ENCODE measurements around the gene SSUH2. TPM values are rescaled to one million over a fixed set of nuclear protein-coding genes. Genes with fewer than 3 reads are reported as not detected.

The SSUH2 gene
- total and polyA plus RNA-seq, 4 donors, result 0.17 to 2.1 (median 0.24) TPM

- TF ChIP-seq ATF3 (IDR thresholded peaks at IDR 0.05), result no peak
- TF ChIP-seq TAF1 (conservative IDR thresholded peaks at IDR 0.05), result no peak
- no peak for TF ChIP-seq YY1 (IDR thresholded peaks at IDR 0.05)
- no peak for TF ChIP-seq ZBTB33 (IDR thresholded peaks at IDR 0.05)
- no peak for TF ChIP-seq FOXA1 (IDR thresholded peaks at IDR 0.05)
Measured at GRCh38 chr3:8578282-8578681, 66.3 kb downstream of the SSUH2 start (continued).

- Histone ChIP-seq H3K9me3 (ENCODE audit: control insufficient read depth in 4 of 4, low read length in 3 of 4) (no peaks in the 10 kb centered on the region), H3K9ac (ENCODE audit: low read depth in 1 of 2, low read length in 2 of 2) (no peak overlapping the region), H3K4me3 (ENCODE audit: low read depth in 1 of 3, low read length in 3 of 3) (no peak overlapping the region), H3K27ac (ENCODE audit: low read depth in 1 of 2, low read length in 2 of 2) (no peak overlapping the region), H3K27me3 (ENCODE audit: control insufficient read depth in 4 of 4, insufficient read depth in 4 of 4, low read length in 3 of 4) (no peaks in the 10 kb centered on the region), H3K36me3 (ENCODE audit: control insufficient read depth in 4 of 4, insufficient read depth in 3 of 4, low read depth in 1 of 4, low read length in 3 of 4) (no peaks in the 10 kb centered on the region), H3K4me1 (ENCODE audit: control insufficient read depth in 4 of 4, insufficient read depth in 4 of 4, low read length in 3 of 4) (no peaks in the 10 kb centered on the region)
- WGBS, result 82% methylated on average over 5 of the region's 5 CpGs
- no peak for DNase-seq (ENCODE audit: low spot score)
- peak; percentile 81 for TF ChIP-seq NR2F2 (IDR thresholded peaks at IDR 0.05)
- peak in 1 of 2 donors; percentile 19 for TF ChIP-seq RXRA (IDR thresholded peaks at IDR 0.05)
- no peak for TF ChIP-seq HNF4G (IDR thresholded peaks at IDR 0.05)
Measured at GRCh38 chr3:8576841-8577571, 67.6 kb downstream of the SSUH2 start.

- Histone ChIP-seq H3K9ac (ENCODE audit: low read depth in 1 of 2, low read length in 2 of 2) (no peak overlapping the region), H3K27me3 (ENCODE audit: control insufficient read depth in 4 of 4, insufficient read depth in 4 of 4, low read length in 3 of 4) (no peaks in the 10 kb centered on the region), H3K4me3 (ENCODE audit: low read depth in 1 of 3, low read length in 3 of 3) (no peak overlapping the region), H3K36me3 (ENCODE audit: control insufficient read depth in 4 of 4, insufficient read depth in 3 of 4, low read depth in 1 of 4, low read length in 3 of 4) (no peaks in the 10 kb centered on the region), H3K9me3 (ENCODE audit: control insufficient read depth in 4 of 4, low read length in 3 of 4) (no peaks in the 10 kb centered on the region), H3K4me1 (ENCODE audit: control insufficient read depth in 4 of 4, insufficient read depth in 4 of 4, low read length in 3 of 4) (no peaks in the 10 kb centered on the region), H3K27ac (ENCODE audit: low read depth in 1 of 2, low read length in 2 of 2) (no peak overlapping the region)
- 95% methylated on average over 6 of the region's 6 CpGs for WGBS
- TF ChIP-seq FOXA2 (IDR thresholded peaks at IDR 0.05) (no peak), RAD21 (IDR thresholded peaks at IDR 0.05) (no peak), NR2F2 (IDR thresholded peaks at IDR 0.05) (no peak), ATF3 (IDR thresholded peaks at IDR 0.05) (no peak), RXRA (IDR thresholded peaks at IDR 0.05) (no peak), ZBTB33 (IDR thresholded peaks at IDR 0.05) (no peak), CTCF (IDR thresholded peaks at IDR 0.05; ENCODE audit: low read depth, low read length, missing input control) (no peak), MAX (IDR thresholded peaks at IDR 0.05) (no peak), FOXA1 (IDR thresholded peaks at IDR 0.05) (no peak), HNF4G (IDR thresholded peaks at IDR 0.05) (no peak)
- no peak for DNase-seq (ENCODE audit: low spot score)
Measured at GRCh38 chr3:8576436-8576835, 68.2 kb downstream of the SSUH2 start.
